Erythroblast (primary cell): ENCODE measurements around the gene NEGR1.

Experiments
- GATA1 ChIP-seq: IDR thresholded peaks from 2 replicates; pipeline ENCODE4 v1.6.1; 2011; ENCODE audit warnings: low read depth, mild to moderate bottlenecking, control low read depth, low read length, moderate library complexity
- POLR2A ChIP-seq: IDR thresholded peaks from 2 replicates; pipeline ENCODE4 v1.6.1; 2011; ENCODE audit warnings: mild to moderate bottlenecking, low read length

DNA sequence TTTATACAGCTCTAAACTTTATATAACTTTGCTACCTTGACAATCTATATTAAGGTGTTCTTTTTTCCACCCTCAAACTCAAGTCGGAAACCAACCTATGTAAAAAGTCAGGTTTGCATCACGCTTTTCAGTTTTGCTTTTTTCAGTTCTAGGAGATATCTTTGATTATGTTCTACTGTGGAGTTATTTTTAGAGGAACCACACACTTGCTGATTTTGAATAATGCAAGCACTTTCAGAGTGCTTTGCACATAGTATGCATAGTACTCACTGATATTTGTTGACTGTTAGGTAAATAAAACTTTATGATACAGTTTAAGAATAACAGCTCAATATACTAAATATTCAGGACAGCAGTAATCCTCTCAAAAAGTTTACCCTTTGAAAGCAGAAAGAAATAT lies 637.3 kb downstream of the NEGR1 start:
- TF ChIP-seq POLR2A (no peak), GATA1 (no peak)
